GM18868 (cell line): ENCODE measurements around the gene INSM1.

Source experiments
- ATAC-seq: cut with Tn5 transposase; IDR thresholded peaks from one replicate; pipeline ENCODE4 v1.9.1; 2021; ENCODE audit warnings: mild to moderate bottlenecking, moderate library complexity; ENCODE audit not compliant: unreplicated experiment

INSM1 gene

GRCh38 chr20:20362774-20363433 is 5.0 kb upstream of the INSM1 start:
- ATAC-seq: no peak

GRCh38 chr20:20363434-20363798 is 4.5 kb upstream of the INSM1 start:
- ATAC-seq: no peak

DNA sequence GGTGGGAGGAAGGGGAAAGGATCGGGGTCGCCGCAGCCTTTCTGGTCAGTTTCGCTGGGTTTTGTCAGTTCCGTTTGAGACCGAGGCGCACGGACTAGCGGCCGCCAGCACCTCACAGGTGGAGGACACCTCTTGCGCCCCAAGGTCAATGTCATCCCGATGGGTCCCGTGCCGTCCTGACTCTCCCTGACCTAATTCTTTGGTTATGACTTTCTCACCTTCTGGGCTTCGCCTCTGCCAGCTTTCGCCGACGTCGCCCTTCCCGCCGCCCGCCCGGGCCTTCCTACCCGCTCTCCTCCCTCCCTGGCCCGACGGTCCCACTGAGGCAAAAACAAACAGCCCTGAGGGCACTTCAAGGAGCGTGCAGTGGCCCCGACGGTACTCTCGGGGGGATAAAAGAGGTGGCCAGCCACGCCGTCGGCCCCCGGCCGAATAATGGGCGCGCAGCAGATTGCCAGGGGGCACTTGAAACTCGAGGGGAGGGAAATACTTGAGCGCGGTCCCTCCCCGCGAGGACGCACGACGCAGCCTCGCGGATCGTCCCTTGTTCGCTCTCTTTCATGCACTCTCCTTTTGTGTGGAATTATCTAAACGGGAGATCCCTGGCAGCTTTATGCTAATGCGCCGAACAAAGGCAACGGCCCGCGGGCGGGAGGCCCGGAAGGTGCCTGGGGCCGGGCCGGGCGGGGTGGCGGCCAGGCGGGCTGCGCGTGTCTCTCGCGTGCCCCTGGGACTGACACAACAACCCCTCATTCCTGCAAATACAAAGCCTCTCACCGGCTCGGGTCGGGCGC is 3.9 kb upstream of the INSM1 start:
- no peak for ATAC-seq

GRCh38 chr20:20364593-20365479 is 3.1 kb upstream of the INSM1 start:
- ATAC-seq: no peak

DNA sequence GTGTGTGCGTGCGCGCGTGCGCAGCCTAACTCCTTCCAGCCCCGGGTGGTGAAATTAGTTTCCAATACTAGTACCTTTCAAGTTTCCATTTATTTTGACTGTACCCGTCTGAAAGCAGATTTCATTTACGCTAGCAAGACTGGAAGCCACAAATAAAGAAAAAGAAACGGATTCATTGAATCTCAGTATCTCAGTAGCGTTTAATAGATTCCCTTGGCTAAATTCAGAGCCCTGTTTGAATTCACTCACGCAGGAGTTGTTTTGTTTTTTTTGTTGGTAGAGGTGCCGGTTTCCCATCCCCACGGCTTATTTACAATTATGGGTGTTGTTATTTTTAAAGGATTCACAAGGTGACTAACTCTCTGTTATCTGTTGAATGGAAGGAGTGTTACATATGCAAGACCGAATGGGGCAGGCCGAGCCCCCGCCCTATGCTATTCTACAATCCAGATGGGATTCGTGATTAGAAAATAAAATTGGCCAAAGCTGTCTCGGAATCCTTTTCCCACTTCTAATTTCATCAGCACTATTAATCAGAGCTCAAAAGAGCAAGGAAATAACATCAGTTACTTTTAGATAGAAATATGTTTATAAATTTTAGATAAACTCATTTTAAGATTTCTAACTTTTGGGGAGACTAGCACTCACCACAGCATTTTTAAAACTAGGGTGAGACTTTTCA is 2.3 kb upstream of the INSM1 start:
- ATAC-seq: no peak

GRCh38 chr20:20366551-20366875 is 1.4 kb upstream of the INSM1 start:
- ATAC-seq: no peak

DNA sequence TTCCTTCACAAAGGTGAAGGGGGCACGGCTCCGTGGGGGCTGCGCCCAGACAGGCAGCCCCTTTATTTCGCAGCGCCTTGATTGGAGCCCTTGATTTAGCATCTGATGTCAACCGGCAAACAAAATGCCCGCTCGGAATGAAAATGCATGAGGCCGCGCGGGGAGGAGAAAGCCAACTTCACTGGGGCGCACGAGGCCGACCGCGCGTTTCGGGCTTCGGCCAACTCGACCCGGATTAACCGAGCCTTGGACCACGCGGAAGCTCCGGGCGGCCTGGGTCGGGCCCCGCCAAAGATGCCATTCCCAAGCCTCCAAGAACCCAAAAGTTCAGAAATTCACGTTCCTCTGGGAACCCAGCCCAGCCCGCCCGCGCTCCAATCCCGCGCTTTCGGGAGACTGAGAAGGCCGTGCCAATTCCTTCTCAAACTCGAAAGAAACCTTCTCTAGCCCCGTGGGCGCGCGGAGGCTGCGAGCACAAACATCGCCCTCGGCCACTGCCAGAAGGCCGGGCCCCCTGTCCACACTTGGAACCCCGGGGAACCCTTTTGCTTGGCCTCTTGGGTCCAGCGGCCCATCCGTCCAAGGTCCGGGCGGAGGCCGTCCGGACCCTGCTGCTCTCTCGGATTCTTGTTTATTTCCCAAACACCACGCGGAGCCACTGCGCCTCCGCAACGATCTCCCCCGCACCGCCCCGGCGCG is 879 bp upstream of the INSM1 start:
- no peak for ATAC-seq

DNA sequence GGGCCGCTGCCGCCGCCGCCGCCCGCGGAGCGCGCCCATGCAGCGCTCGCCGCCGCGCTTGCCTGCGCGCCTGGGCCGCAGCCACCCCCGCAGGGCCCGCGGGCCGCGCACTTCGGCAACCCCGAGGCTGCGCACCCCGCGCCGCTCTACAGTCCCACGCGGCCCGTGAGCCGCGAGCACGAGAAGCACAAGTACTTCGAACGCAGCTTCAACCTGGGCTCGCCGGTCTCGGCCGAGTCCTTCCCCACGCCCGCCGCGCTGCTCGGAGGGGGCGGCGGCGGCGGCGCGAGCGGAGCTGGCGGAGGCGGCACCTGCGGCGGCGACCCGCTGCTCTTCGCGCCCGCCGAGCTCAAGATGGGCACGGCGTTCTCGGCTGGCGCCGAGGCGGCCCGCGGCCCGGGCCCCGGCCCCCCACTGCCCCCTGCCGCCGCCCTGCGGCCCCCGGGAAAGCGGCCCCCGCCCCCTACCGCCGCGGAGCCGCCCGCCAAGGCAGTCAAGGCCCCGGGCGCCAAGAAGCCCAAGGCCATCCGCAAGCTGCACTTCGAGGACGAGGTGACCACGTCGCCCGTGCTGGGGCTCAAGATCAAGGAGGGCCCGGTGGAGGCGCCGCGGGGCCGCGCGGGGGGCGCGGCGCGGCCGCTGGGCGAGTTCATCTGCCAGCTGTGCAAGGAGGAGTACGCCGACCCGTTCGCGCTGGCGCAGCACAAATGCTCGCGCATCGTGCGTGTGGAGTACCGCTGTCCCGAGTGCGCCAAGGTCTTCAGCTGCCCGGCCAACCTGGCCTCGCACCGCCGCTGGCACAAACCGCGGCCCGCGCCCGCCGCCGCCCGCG is 730 bp downstream of the INSM1 start:
- ATAC-seq: peak; percentile 30

DNA sequence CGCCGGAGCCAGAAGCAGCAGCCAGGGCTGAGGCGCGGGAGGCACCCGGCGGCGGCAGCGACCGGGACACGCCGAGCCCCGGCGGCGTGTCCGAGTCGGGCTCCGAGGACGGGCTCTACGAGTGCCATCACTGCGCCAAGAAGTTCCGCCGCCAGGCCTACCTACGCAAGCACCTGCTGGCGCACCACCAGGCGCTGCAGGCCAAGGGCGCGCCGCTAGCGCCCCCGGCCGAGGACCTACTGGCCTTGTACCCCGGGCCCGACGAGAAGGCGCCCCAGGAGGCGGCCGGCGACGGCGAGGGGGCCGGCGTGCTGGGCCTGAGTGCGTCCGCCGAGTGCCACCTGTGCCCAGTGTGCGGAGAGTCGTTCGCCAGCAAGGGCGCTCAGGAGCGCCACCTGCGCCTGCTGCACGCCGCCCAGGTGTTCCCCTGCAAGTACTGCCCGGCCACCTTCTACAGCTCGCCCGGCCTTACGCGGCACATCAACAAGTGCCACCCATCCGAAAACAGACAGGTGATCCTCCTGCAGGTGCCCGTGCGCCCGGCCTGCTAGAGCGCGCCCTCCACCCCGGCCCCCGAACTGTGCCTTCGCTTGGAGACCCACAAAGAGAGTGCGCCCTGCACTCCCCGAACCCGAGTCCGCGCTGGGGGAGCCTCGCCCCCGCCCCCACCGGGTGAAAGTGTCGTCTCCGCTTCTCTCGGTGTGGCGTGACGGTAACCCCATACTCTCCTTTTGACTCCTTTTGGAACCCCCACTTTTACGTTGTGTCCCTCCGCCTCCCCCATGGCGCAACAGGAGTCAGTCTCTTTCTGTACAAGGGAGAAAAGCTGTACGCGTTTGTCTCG is 1.6 kb downstream of the INSM1 start:
- ATAC-seq: peak; percentile 23

GRCh38 chr20:20370094-20370575 is 2.2 kb downstream of the INSM1 start:
- ATAC-seq: no peak

DNA sequence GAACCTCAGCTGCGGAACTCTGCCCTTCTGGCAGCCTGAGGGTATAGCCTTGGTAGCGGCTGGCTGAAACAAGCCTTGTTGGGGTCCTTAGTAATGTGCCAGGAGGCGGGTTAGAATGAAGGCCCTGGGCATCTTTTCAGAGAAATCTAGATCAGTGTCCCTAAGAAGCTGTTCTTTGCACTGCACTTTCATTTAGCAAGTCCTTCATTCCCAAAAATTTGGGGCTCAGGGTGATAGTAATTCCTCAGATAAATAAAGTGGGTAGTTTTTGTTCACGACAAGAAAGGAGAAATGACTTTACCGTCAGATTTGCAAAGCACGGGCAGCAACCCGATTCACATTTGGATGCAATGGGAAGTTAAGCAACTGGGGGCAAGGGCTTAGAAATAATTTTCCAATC is 3.2 kb downstream of the INSM1 start:
- no peak for ATAC-seq

DNA sequence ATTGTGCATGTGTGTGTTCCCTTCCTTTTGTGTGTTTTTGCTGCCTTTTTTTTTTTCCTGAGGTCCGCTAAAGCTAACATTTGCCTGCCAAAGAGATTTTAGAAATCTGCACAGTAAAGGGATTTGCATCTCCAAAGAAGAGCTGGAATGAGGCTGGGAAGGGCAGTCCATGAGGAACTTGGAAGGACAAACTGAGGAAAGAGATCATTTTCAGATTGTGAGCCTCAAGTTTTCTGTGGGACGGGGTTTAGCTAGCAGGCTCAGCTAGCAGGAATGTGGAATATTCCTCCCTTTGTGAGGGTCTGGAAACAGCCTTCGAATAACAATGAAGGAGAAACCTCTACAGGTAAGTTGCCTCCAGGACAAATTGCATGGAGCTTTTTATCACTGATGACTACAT is 3.8 kb downstream of the INSM1 start:
- no peak for ATAC-seq

DNA sequence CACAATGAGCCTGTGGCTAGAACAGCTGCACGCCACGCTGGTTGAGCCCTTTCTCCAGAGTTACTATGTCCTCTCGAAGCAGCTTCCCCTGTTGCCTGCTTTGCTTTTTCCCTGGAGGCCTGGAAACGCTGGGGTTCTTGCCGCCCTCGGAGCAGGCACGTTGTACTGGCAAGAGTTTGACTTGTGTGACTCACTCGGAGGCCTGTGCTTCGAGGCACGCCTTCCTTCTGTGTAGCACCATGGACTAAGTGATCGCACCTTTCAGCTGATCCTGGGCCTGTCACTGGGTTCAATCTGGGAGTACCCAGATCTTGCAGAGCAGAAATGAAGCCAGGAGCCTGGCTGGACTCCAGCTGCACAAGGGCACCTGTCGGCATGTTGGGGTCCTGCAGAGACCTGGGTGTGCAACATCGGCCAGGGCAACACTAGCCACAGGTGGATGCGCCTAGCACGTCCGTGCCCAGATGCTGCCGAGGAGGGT is 5.2 kb downstream of the INSM1 start:
- ATAC-seq: no peak

DNA sequence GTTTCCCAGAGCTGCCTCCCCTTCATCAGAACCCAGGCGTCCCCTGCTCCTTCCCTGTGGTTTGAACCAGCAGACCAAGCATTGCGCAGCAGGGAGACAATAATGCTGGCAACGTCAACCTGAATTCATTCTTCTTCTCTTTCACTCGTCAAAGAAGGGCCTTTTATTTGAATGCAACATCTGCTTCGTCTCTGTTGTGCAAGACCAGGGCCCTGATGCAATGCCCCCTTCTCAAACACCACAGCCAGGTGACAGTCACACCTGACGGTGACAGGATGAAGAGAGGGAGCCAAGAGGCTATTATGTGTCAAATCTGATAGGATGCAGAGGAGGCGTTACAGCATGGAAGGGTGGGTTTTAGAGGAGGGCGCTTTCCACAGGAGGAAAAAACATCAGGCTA is 8.0 kb downstream of the INSM1 start:
- ATAC-seq: no peak

DNA sequence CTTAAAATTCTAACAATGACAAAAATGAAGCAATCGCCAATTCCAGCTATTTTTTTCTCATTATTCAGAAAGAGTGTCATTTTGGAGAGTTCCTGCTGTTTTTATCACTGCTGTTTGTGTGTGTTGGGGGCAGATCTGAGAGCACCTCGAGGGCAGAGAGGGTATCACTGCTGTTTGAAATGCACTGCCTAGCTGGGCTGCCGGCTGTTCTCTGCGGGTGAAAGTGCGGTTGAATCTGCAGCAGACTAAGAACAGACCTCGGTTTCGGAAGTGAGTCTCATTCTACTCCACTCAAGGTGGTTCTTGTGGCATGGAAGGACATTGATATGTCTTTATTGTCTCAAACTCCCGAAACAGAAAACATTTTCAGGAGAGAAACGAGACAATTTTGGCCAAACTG is 18.3 kb downstream of the INSM1 start:
- ATAC-seq: no peak

DNA sequence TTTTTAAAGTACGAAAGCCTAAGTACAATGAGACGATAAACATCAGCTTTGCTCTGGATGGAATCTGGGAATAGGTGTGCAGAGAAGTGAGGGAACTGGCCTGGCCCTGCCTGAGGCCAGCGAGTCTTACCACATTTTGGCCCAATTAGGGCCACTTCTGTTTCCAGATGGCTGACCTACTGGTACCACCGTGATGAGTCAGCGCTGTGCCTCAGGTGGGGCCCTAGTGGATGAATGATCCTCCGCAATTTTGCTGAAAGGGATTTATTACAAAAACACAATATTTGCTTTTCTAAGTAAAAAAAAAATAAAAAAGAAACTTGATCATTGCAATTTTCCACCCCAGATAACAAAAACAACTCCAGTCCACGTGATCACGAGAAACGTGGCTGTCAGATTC is 22.5 kb downstream of the INSM1 start:
- ATAC-seq: no peak

- no peak for ATAC-seq
Observed at GRCh38 chr20:20391115-20391514, 23.2 kb downstream of the INSM1 start.

DNA sequence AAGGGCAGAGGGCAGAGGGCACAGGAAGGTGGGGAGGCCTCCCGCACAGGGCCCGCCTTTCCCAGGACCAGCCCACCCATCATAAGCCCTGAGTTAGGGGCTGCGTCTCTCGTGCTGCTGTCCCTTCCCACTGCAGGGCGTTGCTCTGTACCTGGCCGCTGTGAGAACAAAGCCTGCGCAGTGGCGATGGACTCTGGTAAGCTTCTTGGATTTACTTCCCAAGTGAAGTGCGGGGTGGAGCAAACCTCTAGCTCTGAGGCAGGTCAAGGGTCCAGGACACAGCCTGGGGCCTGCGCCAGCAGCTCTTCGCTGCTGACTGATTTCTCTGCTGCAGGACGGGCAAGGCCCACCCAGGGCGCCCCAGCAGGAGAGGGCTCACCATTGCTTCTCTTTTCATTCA is 23.9 kb downstream of the INSM1 start:
- ATAC-seq: no peak
